IPS DF 4.7 (cell line): ENCODE measurements around the gene CDK18.

Experiments
- DNase-seq: peaks from one replicate; pipeline ENCODE4 v3.0.0-alpha.2; 2013; ENCODE audit warnings: low spot score; ENCODE audit errors: extremely low read depth

CDK18 gene

GRCh38 chr1:205502992-205503391 is 1.5 kb upstream of the CDK18 start:
- no peak for DNase-seq

GRCh38 chr1:205505076-205505729 is 734 bp downstream of the CDK18 start:
- no peak for DNase-seq

GRCh38 chr1:205505791-205506190 is 1.3 kb downstream of the CDK18 start:
- DNase-seq, result no peak

- DNase-seq, result no peak
Observed at GRCh38 chr1:205506409-205507200, 2.1 kb downstream of the CDK18 start.

GRCh38 chr1:205508227-205508714 is 3.8 kb downstream of the CDK18 start:
- DNase-seq, result no peak

- no peak for DNase-seq
Observed at GRCh38 chr1:205510308-205510950, 6.0 kb downstream of the CDK18 start.

- DNase-seq, result no peak
Observed at GRCh38 chr1:205510951-205511330, 6.5 kb downstream of the CDK18 start.

- no peak for DNase-seq
Observed at GRCh38 chr1:205512059-205513045, 7.9 kb downstream of the CDK18 start.

GRCh38 chr1:205513774-205514173 is 9.3 kb downstream of the CDK18 start:
- no peak for DNase-seq

GRCh38 chr1:205514211-205515142 is 10.0 kb downstream of the CDK18 start:
- no peak for DNase-seq

GRCh38 chr1:205515781-205516253 is 11.3 kb downstream of the CDK18 start:
- no peak for DNase-seq

GRCh38 chr1:205516362-205516761 is 11.9 kb downstream of the CDK18 start:
- no peak for DNase-seq

- no peak for DNase-seq
Observed at GRCh38 chr1:205517288-205517687, 12.8 kb downstream of the CDK18 start.

- DNase-seq, result no peak
Observed at GRCh38 chr1:205517763-205518162, 13.3 kb downstream of the CDK18 start.

GRCh38 chr1:205518661-205519540 is 14.4 kb downstream of the CDK18 start:
- no peak for DNase-seq

- no peak for DNase-seq
Observed at GRCh38 chr1:205519541-205520131, 15.2 kb downstream of the CDK18 start.

- no peak for DNase-seq
Observed at GRCh38 chr1:205520709-205521108, 16.2 kb downstream of the CDK18 start.

- DNase-seq, result no peak
Observed at GRCh38 chr1:205521686-205522085, 17.2 kb downstream of the CDK18 start.
